Stimulated activated CD4-positive, alpha-beta T cell treated with anti-CD3 and anti-CD28 coated beads, Interleukin-4, amount 100 ng/mL, for 24 hours (primary cell): ENCODE results near the gene PLXNA4.

Experiments
- DNase-seq: peaks from one replicate; pipeline ENCODE4 v3.0.0-alpha.2; 2020

Gene PLXNA4

GRCh38 chr7:132383962-132384361 lies 192.3 kb downstream of the PLXNA4 start:
- no peak for DNase-seq

- no peak for DNase-seq
Observed at GRCh38 chr7:132381742-132382472, 194.4 kb downstream of the PLXNA4 start.

GRCh38 chr7:132380059-132380458 lies 196.2 kb downstream of the PLXNA4 start:
- DNase-seq: no peak

- DNase-seq: no peak
Observed at GRCh38 chr7:132379292-132379691, 197.0 kb downstream of the PLXNA4 start.

GRCh38 chr7:132377703-132378584 lies 198.3 kb downstream of the PLXNA4 start:
- no peak for DNase-seq

GRCh38 chr7:132377015-132377414 lies 199.3 kb downstream of the PLXNA4 start:
- no peak for DNase-seq

- DNase-seq: no peak
Observed at GRCh38 chr7:132376361-132377013, 199.8 kb downstream of the PLXNA4 start.

GRCh38 chr7:132373879-132374278 lies 202.4 kb downstream of the PLXNA4 start:
- no peak for DNase-seq

GRCh38 chr7:132373041-132373440 lies 203.2 kb downstream of the PLXNA4 start:
- DNase-seq: no peak

- DNase-seq: no peak
Observed at GRCh38 chr7:132371948-132372347, 204.3 kb downstream of the PLXNA4 start.

- no peak for DNase-seq
Observed at GRCh38 chr7:132368246-132368900, 207.9 kb downstream of the PLXNA4 start.

- no peak for DNase-seq
Observed at GRCh38 chr7:132367795-132368194, 208.5 kb downstream of the PLXNA4 start.

GRCh38 chr7:132367004-132367403 lies 209.3 kb downstream of the PLXNA4 start:
- DNase-seq: no peak

- DNase-seq: no peak
Observed at GRCh38 chr7:132364226-132364625, 212.0 kb downstream of the PLXNA4 start.

GRCh38 chr7:132362059-132362458 lies 214.2 kb downstream of the PLXNA4 start:
- DNase-seq: no peak

GRCh38 chr7:132361146-132361545 lies 215.1 kb downstream of the PLXNA4 start:
- DNase-seq: no peak

GRCh38 chr7:132359743-132360142 lies 216.5 kb downstream of the PLXNA4 start:
- no peak for DNase-seq

GRCh38 chr7:132355048-132355447 lies 221.2 kb downstream of the PLXNA4 start:
- DNase-seq: no peak

GRCh38 chr7:132354527-132354926 lies 221.7 kb downstream of the PLXNA4 start:
- no peak for DNase-seq

- DNase-seq: no peak
Observed at GRCh38 chr7:132353936-132354335, 222.3 kb downstream of the PLXNA4 start.

GRCh38 chr7:132352800-132353199 lies 223.5 kb downstream of the PLXNA4 start:
- DNase-seq: no peak

- no peak for DNase-seq
Observed at GRCh38 chr7:132351954-132352499, 224.2 kb downstream of the PLXNA4 start.

- no peak for DNase-seq
Observed at GRCh38 chr7:132350741-132351140, 225.5 kb downstream of the PLXNA4 start.
